HFFc6 (cell line): ENCODE data around the gene SNCAIP. TPM values are rescaled to one million over a fixed set of nuclear protein-coding genes. Genes with fewer than 3 reads are reported as not detected.

Source experiments
- DNase-seq: peaks from one replicate; pipeline ENCODE4 v3.0.0-alpha.2; 2018
- H3K27ac Mint-ChIP-seq: 2 replicates; pipeline ENCODE4 v1.8.0; 2020; ENCODE audit warnings: mild to moderate bottlenecking, mixed read lengths
- H3K27me3 Mint-ChIP-seq: 2 replicates; pipeline ENCODE4 v1.8.0; 2021; ENCODE audit warnings: mild to moderate bottlenecking, moderate library complexity, mixed read lengths; ENCODE audit not compliant: insufficient read depth
- H3K36me3 Mint-ChIP-seq: 2 replicates; pipeline ENCODE4 v1.8.0; 2021; ENCODE audit warnings: low read depth, mixed read lengths
- H3K4me1 Mint-ChIP-seq: 2 replicates; pipeline ENCODE4 v1.8.0; 2020; ENCODE audit warnings: low read depth, mixed read lengths
- H3K4me3 Mint-ChIP-seq: 2 replicates; pipeline ENCODE4 v1.8.0; 2020; ENCODE audit warnings: mild to moderate bottlenecking, moderate library complexity, mixed read lengths
- H3K9me3 Mint-ChIP-seq: 2 replicates; pipeline ENCODE4 v1.8.0; 2020; ENCODE audit warnings: mild to moderate bottlenecking, mixed read lengths
- CTCF ChIP-seq: fragments of 200-600 bp; sonication (generic); IDR thresholded peaks from 2 replicates; pipeline ENCODE4 v1.5.0; 2021; ENCODE audit warnings: antibody characterized with exemption, mild to moderate bottlenecking
- total RNA-seq, 6 experiments: library from RNA; stranded (reverse); fragmentation: NEBNext Ultra II Directional; extraction: Animal tissue kit (Norgen Biotek cat#: 25700); gene quantifications; 2 replicates in 1 of 6; 3 replicates in 5 of 6; pipeline ENCODE4 v1.2.3, GENCODE V29; 2021

Gene SNCAIP
- total RNA-seq, 6 experiments from 2014 or later = 0.09 to 2.7 (median 1.3) TPM

DNA sequence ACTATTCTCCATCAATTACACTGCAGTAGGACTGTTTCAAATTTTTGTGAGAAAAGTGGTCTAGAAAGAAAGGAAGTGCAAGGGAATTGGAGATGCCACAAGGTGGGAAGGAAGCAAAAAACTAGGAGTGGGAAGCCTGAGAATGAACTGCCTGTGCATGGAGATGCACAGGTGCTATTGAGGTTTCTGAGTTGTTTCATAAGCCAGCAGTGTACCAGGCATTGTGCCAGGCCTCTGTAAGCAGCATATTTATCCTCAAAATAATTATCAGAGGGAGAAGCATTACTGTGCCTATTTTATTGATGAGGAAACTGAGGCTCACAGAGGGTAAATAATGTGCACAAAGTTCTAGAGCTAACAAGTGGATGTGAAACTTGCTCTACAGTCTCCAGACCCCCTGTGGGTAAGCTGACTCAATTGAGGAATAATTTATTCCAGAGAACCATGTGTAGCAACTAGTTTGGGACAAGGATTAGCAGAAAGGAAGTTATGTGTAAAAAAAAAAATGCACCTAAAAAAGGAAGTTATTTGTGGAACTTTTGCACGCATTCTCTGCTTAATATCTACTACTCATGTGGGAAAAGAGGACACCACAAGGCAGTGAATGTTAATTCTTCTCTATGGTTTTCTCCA lies 96.7 kb downstream of the SNCAIP start:
- Mint-ChIP-seq H3K27me3 (no peaks in the 10 kb centered on the region; the same call in 1 of the 2 replicates), H3K4me3 (no peak overlapping the region), H3K4me1 (no peaks in the 10 kb centered on the region), H3K27ac (no peak overlapping the region), H3K9me3 (no peaks in the 10 kb centered on the region), H3K36me3 (no peaks in the 10 kb centered on the region)
- TF ChIP-seq CTCF = no peak
- no peak for DNase-seq

DNA sequence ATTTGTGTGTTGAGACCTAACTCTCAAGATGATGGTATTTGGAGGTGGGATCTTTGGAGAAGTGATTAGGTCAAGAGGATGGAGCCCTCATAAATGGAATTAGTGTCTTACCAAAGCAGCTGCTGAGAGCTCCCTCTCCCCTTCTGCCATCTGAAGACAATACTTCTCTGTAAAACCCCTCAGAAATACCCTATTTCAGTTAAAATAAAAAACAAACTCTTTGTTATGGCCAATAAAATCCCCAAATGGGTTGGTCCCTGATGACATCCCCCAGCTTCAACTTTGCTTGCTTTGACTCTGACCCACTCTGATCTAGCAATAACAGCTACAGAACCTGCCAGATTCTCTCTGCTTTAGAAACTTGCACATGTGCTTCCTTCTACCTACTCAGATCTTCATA lies 100.9 kb downstream of the SNCAIP start:
- DNase-seq = no peak
- TF ChIP-seq CTCF = no peak
- no peak overlapping the region for H3K4me3 Mint-ChIP-seq
- H3K27ac Mint-ChIP-seq = no peak overlapping the region
- H3K36me3 Mint-ChIP-seq = no peaks in the 10 kb centered on the region
- H3K27me3 Mint-ChIP-seq = no peaks in the 10 kb centered on the region; the same call in 1 of the 2 replicates
- H3K9me3 Mint-ChIP-seq = no peaks in the 10 kb centered on the region
- no peaks in the 10 kb centered on the region for H3K4me1 Mint-ChIP-seq

DNA sequence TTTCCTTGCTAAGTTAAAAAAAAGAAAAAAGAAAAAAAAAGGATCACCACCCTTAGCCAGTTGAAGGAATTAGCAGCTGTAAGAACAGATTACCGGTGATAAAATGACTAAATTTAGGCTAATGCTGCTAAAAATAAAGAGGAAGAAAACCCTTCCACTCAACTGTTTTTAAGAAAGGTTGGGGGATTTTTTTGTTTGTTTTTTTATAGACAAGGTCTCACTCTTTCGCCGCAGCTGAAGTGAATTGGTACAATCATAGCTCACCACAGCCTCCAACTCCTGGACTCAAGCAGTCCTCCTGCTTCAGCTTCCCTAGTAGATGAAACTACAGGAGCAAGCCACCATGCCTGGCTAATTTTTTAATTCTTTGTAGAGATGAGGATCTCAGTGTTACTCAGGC lies 101.7 kb downstream of the SNCAIP start:
- no peak overlapping the region for H3K4me3 Mint-ChIP-seq
- H3K9me3 Mint-ChIP-seq = no peaks in the 10 kb centered on the region
- no peak for TF ChIP-seq CTCF
- H3K36me3 Mint-ChIP-seq = no peaks in the 10 kb centered on the region
- no peak overlapping the region for H3K27ac Mint-ChIP-seq
- H3K27me3 Mint-ChIP-seq = no peaks in the 10 kb centered on the region; the same call in 1 of the 2 replicates
- DNase-seq = no peak
- no peaks in the 10 kb centered on the region for H3K4me1 Mint-ChIP-seq

GRCh38 chr5:122415030-122415800 lies 103.2 kb downstream of the SNCAIP start:
- no peaks in the 10 kb centered on the region for H3K36me3 Mint-ChIP-seq
- no peak overlapping the region for H3K27ac Mint-ChIP-seq
- no peaks in the 10 kb centered on the region for H3K4me1 Mint-ChIP-seq
- no peak overlapping the region for H3K4me3 Mint-ChIP-seq
- TF ChIP-seq CTCF = peak; percentile 75
- no peaks in the 10 kb centered on the region; the same call in 1 of the 2 replicates for H3K27me3 Mint-ChIP-seq
- no peaks in the 10 kb centered on the region for H3K9me3 Mint-ChIP-seq
- DNase-seq = peak; percentile 56

- Mint-ChIP-seq H3K9me3 (no peaks in the 10 kb centered on the region), H3K4me1 (no peaks in the 10 kb centered on the region), H3K36me3 (no peaks in the 10 kb centered on the region), H3K27ac (no peak overlapping the region), H3K4me3 (no peak overlapping the region), H3K27me3 (no peaks in the 10 kb centered on the region; the same call in 1 of the 2 replicates)
- DNase-seq = no peak
- TF ChIP-seq CTCF = no peak; the same call in 1 of the 2 replicates
Measured at GRCh38 chr5:122415801-122416120, 103.7 kb downstream of the SNCAIP start.
